SK-N-MC (cell line): Measurements from ENCODE around the gene SAMD8.

Experiments used
- EZH2 ChIP-seq: fragments of 200-600 bp; sonication (generic); IDR thresholded peaks from one replicate; pipeline ENCODE4 v1.6.1; 2017; ENCODE audit warnings: antibody characterized with exemption
- FOXP2 ChIP-seq: optimal IDR thresholded peaks from 2 replicates; pipeline ENCODE3; 2011; ENCODE audit warnings: mild to moderate bottlenecking, moderate library complexity; ENCODE audit not compliant: insufficient read depth; ENCODE audit errors: extremely low read length, control extremely low read depth
- POLR2AphosphoS5 ChIP-seq: IDR thresholded peaks from 2 replicates; pipeline ENCODE4 v1.6.1; 2012; ENCODE audit warnings: mild to moderate bottlenecking, low read depth, low read length, borderline replicate concordance

GRCh38 chr10:75096749-75097148, 14.7 kb upstream of the SAMD8 start:
- TF ChIP-seq EZH2 (no peak), POLR2AphosphoS5 (no peak), FOXP2 (no peak)
